KMS-11 (cell line): ENCODE results near the gene SCG2.
A peak's percentile ranks its signal among the peaks of the same experiment; 100 is the strongest.

ENCODE experiments used
- H2AFZ ChIP-seq: fragments of 200-600 bp; sonication (generic); 2 replicates; pipeline ENCODE4 v1.6.1; 2016; ENCODE audit warnings: antibody characterized with exemption, mixed run types, low read depth
- H3K27ac ChIP-seq: fragments of 200-600 bp; sonication (generic); 2 replicates; pipeline ENCODE4 v1.6.1; 2016; ENCODE audit warnings: mild to moderate bottlenecking, mixed run types
- H3K27me3 ChIP-seq: fragments of 200-600 bp; sonication (generic); 2 replicates; pipeline ENCODE4 v1.6.1; 2017; ENCODE audit warnings: mild to moderate bottlenecking, low read depth, mixed run types, moderate library complexity; ENCODE audit not compliant: insufficient read depth
- H3K36me3 ChIP-seq: fragments of 200-600 bp; sonication (generic); 2 replicates; pipeline ENCODE4 v1.6.1; 2017; ENCODE audit warnings: mild to moderate bottlenecking, mixed run types; ENCODE audit not compliant: insufficient read depth
- H3K4me1 ChIP-seq: fragments of 200-600 bp; sonication (generic); 2 replicates; pipeline ENCODE4 v1.6.1; 2016; ENCODE audit warnings: mild to moderate bottlenecking, low read depth, mixed run types; ENCODE audit not compliant: poor library complexity, severe bottlenecking
- H3K4me2 ChIP-seq: fragments of 200-600 bp; sonication (generic); 2 replicates; pipeline ENCODE4 v1.7.0; 2016; ENCODE audit warnings: mild to moderate bottlenecking, mixed run types
- H3K4me3 ChIP-seq: fragments of 200-600 bp; sonication (generic); IDR thresholded peaks from 2 replicates; pipeline ENCODE4 v1.6.1; 2017; ENCODE audit warnings: low read depth, low read length, mixed read lengths; ENCODE audit not compliant: insufficient read depth
- H3K79me2 ChIP-seq: fragments of 200-600 bp; sonication (generic); 2 replicates; pipeline ENCODE4 v1.6.1; 2016; ENCODE audit warnings: low read depth, mixed run types; ENCODE audit not compliant: insufficient read depth
- H3K9ac ChIP-seq: fragments of 200-600 bp; sonication (generic); 2 replicates; pipeline ENCODE4 v1.6.1; 2016; ENCODE audit warnings: mild to moderate bottlenecking, mixed run types
- H4K20me1 ChIP-seq: fragments of 200-600 bp; sonication (generic); 2 replicates; pipeline ENCODE4 v1.6.1; 2016; ENCODE audit warnings: mild to moderate bottlenecking, mixed run types; ENCODE audit not compliant: insufficient read depth
- CTCF ChIP-seq: fragments of 200-600 bp; sonication (generic); conservative IDR thresholded peaks from 2 replicates; pipeline ENCODE4 v1.6.1; 2017; ENCODE audit warnings: low read depth, mild to moderate bottlenecking, antibody characterized with exemption, low read length, moderate library complexity, mixed read lengths

Gene SCG2

GRCh38 chr2:223586261-223586660 lies 15.9 kb downstream of the SCG2 start:
- H3K27ac ChIP-seq: no peak overlapping the region
- no peaks in the 10 kb centered on the region for H3K4me1 ChIP-seq
- no peaks in the 10 kb centered on the region for H3K27me3 ChIP-seq
- no peak overlapping the region for H3K4me2 ChIP-seq
- no peaks in the 10 kb centered on the region for H3K36me3 ChIP-seq
- no peaks in the 10 kb centered on the region for H4K20me1 ChIP-seq
- H3K4me3 ChIP-seq: no peak overlapping the region
- H3K79me2 ChIP-seq: no peaks in the 10 kb centered on the region
- H3K9ac ChIP-seq: no peak overlapping the region
- H2AFZ ChIP-seq: no peak overlapping the region
- TF ChIP-seq CTCF: no peak

GRCh38 chr2:223585666-223586065 lies 16.5 kb downstream of the SCG2 start:
- TF ChIP-seq CTCF: no peak
- no peaks in the 10 kb centered on the region for H3K79me2 ChIP-seq
- no peaks in the 10 kb centered on the region for H3K36me3 ChIP-seq
- H3K27ac ChIP-seq: no peak overlapping the region
- H3K4me2 ChIP-seq: no peak overlapping the region
- no peaks in the 10 kb centered on the region for H4K20me1 ChIP-seq
- no peaks in the 10 kb centered on the region for H3K27me3 ChIP-seq
- no peak overlapping the region for H2AFZ ChIP-seq
- H3K4me3 ChIP-seq: no peak overlapping the region
- H3K9ac ChIP-seq: no peak overlapping the region
- peaks cover 3% of the 10 kb centered on the region for H3K4me1 ChIP-seq

- TF ChIP-seq CTCF: no peak
- no peak overlapping the region for H2AFZ ChIP-seq
These were observed 20.2 kb downstream of the SCG2 start for GRCh38 chr2:223582001-223582400.

GRCh38 chr2:223580951-223581350 lies 21.2 kb downstream of the SCG2 start:
- H3K9ac ChIP-seq: no peak overlapping the region; the same call in 1 of the 2 replicates

More at GRCh38 chr2:223582001-223582400, 20.2 kb downstream of the SCG2 start:
- H3K4me2 ChIP-seq: no peak overlapping the region
- no peak overlapping the region for H3K27ac ChIP-seq
- H3K9ac ChIP-seq: no peak overlapping the region
- H3K4me1 ChIP-seq: peaks cover 4% of the 10 kb centered on the region
- no peaks in the 10 kb centered on the region for H3K79me2 ChIP-seq
- no peaks in the 10 kb centered on the region for H4K20me1 ChIP-seq
- no peak overlapping the region for H3K4me3 ChIP-seq
- no peaks in the 10 kb centered on the region for H3K36me3 ChIP-seq
- no peaks in the 10 kb centered on the region for H3K27me3 ChIP-seq

More at GRCh38 chr2:223580951-223581350, 21.2 kb downstream of the SCG2 start:
- Histone ChIP-seq H3K4me3 (no peak overlapping the region), H3K79me2 (no peaks in the 10 kb centered on the region), H3K4me1 (peaks cover 4% of the 10 kb centered on the region), H4K20me1 (no peaks in the 10 kb centered on the region), H2AFZ (peak overlapping the region; percentile 34; the same call in 1 of the 2 replicates), H3K36me3 (no peaks in the 10 kb centered on the region), H3K27me3 (no peaks in the 10 kb centered on the region), H3K27ac (no peak overlapping the region), H3K4me2 (0 out of 2 replicates have a peak overlapping the region, but pooled peaks have one; percentile 17)
- no peak for TF ChIP-seq CTCF
